Colonic mucosa (tissue), 4 donors: ENCODE data around the gene PIR. TPM values are rescaled to one million over a fixed set of nuclear protein-coding genes. Genes with fewer than 3 reads are reported as not detected.
A peak's percentile ranks its signal among the peaks of the same experiment; 100 is the strongest.

Experiments used
- DNase-seq: peaks from one replicate; pipeline ENCODE4 v3.0.0-alpha.2; 2020
- H3K27ac ChIP-seq: fragments of 200-600 bp; one replicate; pipeline ENCODE4 v1.8.0; 2021
- H3K27me3 ChIP-seq: fragments of 200-600 bp; one replicate; pipeline ENCODE4 v1.8.0; 2021
- H3K36me3 ChIP-seq: fragments of 200-600 bp; one replicate; pipeline ENCODE4 v1.8.0; 2021
- H3K4me1 ChIP-seq: fragments of 200-600 bp; one replicate; pipeline ENCODE4 v1.8.0; 2021; ENCODE audit warnings: mild to moderate bottlenecking
- H3K4me3 ChIP-seq: fragments of 200-600 bp; one replicate; pipeline ENCODE4 v1.8.0; 2021
- H3K9ac ChIP-seq, 2 donors: one replicate each; pipeline ENCODE4 v1.7.0; 2013; ENCODE audit warnings: control low read depth in 2 of 2, low read depth in 2 of 2, low read length in 2 of 2
- H3K9me3 ChIP-seq: fragments of 200-600 bp; one replicate; pipeline ENCODE4 v1.8.0; 2021
- intact Hi-C: fragments of 100-400 bp; cut with DNase I; formaldehyde crosslinking; loops from one replicate; pipeline ENCODE4 v1.14.1; 2022
- total RNA-seq, 2 donors: library from RNA; stranded (reverse); fragmentation: NEBNext Ultra II Directional in 1 of 2; extraction: Animal tissue kit (Norgen Biotek cat#: 25700) in 1 of 2; gene quantifications; one replicate each; pipeline ENCODE4 v1.2.1, GENCODE V29; 2021
- TF ChIP-seq, protein P1 (sequence below): fragments of 200-600 bp; IDR thresholded peaks from one replicate; pipeline ENCODE4 v1.8.0; 2022; ENCODE audit warnings: antibody characterized with exemption, mild to moderate bottlenecking
- donor health status: healthy.
- donor health status: DM: no; HTN: no; CAD: no.
- donor health status: DM: no; HTN: no; CAD: no.

The PIR gene
- total RNA-seq, 2 donors from 2014 or later, result 10.3 to 20.6 TPM

- peak within 1 kb of the TSS; percentile 70 for H3K27ac ChIP-seq
- peak within 1 kb of the TSS; percentile 59 for H3K4me3 ChIP-seq
- peak within 1 kb of the TSS; percentile 73 to 81 for H3K9ac ChIP-seq
- H3K36me3 ChIP-seq, result no peaks in the 10 kb centered on the region
- DNase-seq, result peak; percentile 94
- H3K9me3 ChIP-seq, result no peaks in the 10 kb centered on the region
- TF ChIP-seq, protein P1, sequence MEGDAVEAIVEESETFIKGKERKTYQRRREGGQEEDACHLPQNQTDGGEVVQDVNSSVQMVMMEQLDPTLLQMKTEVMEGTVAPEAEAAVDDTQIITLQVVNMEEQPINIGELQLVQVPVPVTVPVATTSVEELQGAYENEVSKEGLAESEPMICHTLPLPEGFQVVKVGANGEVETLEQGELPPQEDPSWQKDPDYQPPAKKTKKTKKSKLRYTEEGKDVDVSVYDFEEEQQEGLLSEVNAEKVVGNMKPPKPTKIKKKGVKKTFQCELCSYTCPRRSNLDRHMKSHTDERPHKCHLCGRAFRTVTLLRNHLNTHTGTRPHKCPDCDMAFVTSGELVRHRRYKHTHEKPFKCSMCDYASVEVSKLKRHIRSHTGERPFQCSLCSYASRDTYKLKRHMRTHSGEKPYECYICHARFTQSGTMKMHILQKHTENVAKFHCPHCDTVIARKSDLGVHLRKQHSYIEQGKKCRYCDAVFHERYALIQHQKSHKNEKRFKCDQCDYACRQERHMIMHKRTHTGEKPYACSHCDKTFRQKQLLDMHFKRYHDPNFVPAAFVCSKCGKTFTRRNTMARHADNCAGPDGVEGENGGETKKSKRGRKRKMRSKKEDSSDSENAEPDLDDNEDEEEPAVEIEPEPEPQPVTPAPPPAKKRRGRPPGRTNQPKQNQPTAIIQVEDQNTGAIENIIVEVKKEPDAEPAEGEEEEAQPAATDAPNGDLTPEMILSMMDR, result no peak
- peaks cover 6% of the 10 kb centered on the region for H3K27me3 ChIP-seq
- H3K4me1 ChIP-seq, result no peaks in the 10 kb centered on the region
- intact Hi-C loops, result no loop called here
Observed at GRCh38 chrX:15335135-15336022, 157.8 kb downstream of the PIR start, which contains the start of gene PIGA. PIGA (minus strand) TSS chrX:15335523; CDS start chrX:15331930, 3,593 bp downstream.

Other genes starting within 250 kb of the PIR start
- gene ASB9, start 223.2 kb downstream of the PIR start, total RNA-seq, result 1 to 10 TPM; 1.8 to 3.6 TPM
- under 1 TPM in 1 of 2 donors, not detected in 1; 0.10 TPM for gene ASB11, start 177.7 kb downstream of the PIR start, total RNA-seq
- gene PIGA, start 157.8 kb downstream of the PIR start, total RNA-seq, result 10 to 100 TPM; 15.3 to 22.2 TPM
- gene VEGFD, start 108.9 kb downstream of the PIR start, total RNA-seq, result 1 to 10 TPM; 1.2 to 2.5 TPM
- gene BMX, start 7.5 kb upstream of the PIR start, total RNA-seq, result 1 to 10 TPM; 1.4 to 1.8 TPM
- gene ACE2, start 107.6 kb upstream of the PIR start, total RNA-seq, result 10 to 100 TPM; 19.5 to 38.7 TPM
- gene CLTRN, start 171.5 kb upstream of the PIR start, total RNA-seq, result under 1 TPM in 1 of 2 donors, not detected in 1; 0.35 TPM
- 1 to 10 TPM; 5.2 to 5.7 TPM for gene CA5B, start 244.9 kb upstream of the PIR start, total RNA-seq